ENCODE results near the gene TMTC1.

DNA sequence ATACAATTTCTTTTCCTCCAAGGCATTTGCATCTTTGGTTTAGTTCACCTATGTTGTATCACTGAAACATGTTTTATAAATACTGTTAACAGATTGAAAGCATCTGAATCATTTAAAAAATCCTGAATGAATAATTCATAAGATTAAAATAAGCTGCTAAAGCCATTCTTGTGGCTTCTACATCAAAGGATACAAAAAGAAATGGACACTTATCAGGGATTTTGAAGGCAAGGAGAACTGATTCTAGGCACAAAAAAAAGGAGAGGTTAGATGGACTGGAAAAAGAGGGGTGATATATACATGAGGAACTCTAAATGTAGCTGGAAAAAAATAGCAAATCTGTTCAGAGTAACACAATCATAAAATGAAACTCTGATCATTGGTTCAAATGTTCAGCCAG is 280.5 kb downstream of the TMTC1 start:
- TF ChIP-seq POLR2A (IDR thresholded peaks at IDR 0.05; ENCODE audit: low read length) (no peak), GATA1 (IDR thresholded peaks at IDR 0.05; ENCODE audit: low read depth, low read length) (no peak)
